Adrenal gland (tissue), 5 donors: ENCODE results near the gene LUC7L.
"Not testable (repeated sequence)": the region's sequence is repeated elsewhere in the genome, so short reads cannot be mapped to it uniquely, and the experiment has no call there.

Experiments
- POLR2A ChIP-seq, 2 donors: fragments of 450-650 bp; IDR thresholded peaks; one replicate each; pipeline ENCODE4 v1.6.1; 2017; ENCODE audit warnings: antibody characterized with exemption in 2 of 2, mild to moderate bottlenecking in 2 of 2, moderate library complexity in 1 of 2
- TF ChIP-seq, protein P1 (sequence below), 6 experiments: fragments of 450-650 bp in 4 of 6; fragments of 200-600 bp in 2 of 6; sonication (generic) in 1 of 6; IDR thresholded peaks; 1 replicate in 5 of 6; 2 replicates in 1 of 6; pipeline versions ENCODE4 v1.5.1 to v1.8.0; 2016 to 2021; ENCODE audit warnings: antibody characterized with exemption in 6 of 6, mild to moderate bottlenecking in 2 of 6, moderate library complexity in 1 of 6
- donor health status: DM: no; HTN: no; CAD: no.

DNA sequence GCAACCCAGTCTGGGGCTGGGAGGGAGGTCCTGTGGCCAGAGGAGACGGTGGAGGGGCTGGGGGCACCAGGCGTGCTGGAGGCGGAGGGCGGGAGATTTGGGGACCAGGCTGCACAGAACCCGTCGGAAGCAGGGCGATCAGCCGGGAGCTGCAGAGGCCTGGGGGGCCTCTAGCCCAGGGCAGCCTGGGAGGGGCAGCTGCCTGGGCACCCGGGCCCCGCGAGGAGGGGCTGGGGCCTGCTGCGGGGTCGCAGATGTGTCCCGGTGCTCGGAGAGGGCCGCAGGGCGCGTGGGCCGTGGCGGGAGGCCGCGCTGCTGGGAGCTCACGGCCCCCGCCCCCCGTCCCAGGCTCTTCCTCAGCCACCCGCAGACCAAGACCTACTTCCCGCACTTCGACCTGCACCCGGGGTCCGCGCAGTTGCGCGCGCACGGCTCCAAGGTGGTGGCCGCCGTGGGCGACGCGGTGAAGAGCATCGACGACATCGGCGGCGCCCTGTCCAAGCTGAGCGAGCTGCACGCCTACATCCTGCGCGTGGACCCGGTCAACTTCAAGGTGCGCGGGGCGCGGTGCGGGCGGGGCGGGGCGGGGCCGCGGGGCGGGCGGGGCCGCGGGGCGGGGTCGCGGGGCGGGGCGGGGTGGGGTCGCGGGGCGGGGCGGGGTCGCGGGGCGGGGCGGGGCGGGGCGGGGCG is 65.0 kb downstream of the LUC7L start:
- TF ChIP-seq, protein P1, sequence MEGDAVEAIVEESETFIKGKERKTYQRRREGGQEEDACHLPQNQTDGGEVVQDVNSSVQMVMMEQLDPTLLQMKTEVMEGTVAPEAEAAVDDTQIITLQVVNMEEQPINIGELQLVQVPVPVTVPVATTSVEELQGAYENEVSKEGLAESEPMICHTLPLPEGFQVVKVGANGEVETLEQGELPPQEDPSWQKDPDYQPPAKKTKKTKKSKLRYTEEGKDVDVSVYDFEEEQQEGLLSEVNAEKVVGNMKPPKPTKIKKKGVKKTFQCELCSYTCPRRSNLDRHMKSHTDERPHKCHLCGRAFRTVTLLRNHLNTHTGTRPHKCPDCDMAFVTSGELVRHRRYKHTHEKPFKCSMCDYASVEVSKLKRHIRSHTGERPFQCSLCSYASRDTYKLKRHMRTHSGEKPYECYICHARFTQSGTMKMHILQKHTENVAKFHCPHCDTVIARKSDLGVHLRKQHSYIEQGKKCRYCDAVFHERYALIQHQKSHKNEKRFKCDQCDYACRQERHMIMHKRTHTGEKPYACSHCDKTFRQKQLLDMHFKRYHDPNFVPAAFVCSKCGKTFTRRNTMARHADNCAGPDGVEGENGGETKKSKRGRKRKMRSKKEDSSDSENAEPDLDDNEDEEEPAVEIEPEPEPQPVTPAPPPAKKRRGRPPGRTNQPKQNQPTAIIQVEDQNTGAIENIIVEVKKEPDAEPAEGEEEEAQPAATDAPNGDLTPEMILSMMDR (IDR thresholded peaks at IDR 0.05), result not testable (repeated sequence)
- TF ChIP-seq POLR2A (IDR thresholded peaks at IDR 0.05), result not testable (repeated sequence)
